Ishikawa (cell line): ENCODE data around the gene FAM163A.

Experiments
- CEBPB ChIP-seq: IDR thresholded peaks from 2 replicates; pipeline ENCODE4 v1.6.1; 2012
- EP300 ChIP-seq: IDR thresholded peaks from 2 replicates; pipeline ENCODE4 v1.6.1; 2012; ENCODE audit warnings: borderline replicate concordance
- NFIC ChIP-seq: IDR thresholded peaks from 2 replicates; pipeline ENCODE4 v1.6.1; 2012
- RAD21 ChIP-seq: IDR thresholded peaks from 2 replicates; pipeline ENCODE4 v1.6.1; 2012; ENCODE audit warnings: low read depth
- REST ChIP-seq: IDR thresholded peaks from 2 replicates; pipeline ENCODE4 v1.6.1; 2012; ENCODE audit warnings: low read depth, mild to moderate bottlenecking
- TAF1 ChIP-seq: IDR thresholded peaks from 2 replicates; pipeline ENCODE4 v1.6.1; 2012; ENCODE audit warnings: low read depth, mild to moderate bottlenecking
- TEAD4 ChIP-seq: IDR thresholded peaks from 2 replicates; pipeline ENCODE4 v1.6.1; 2012
- YY1 ChIP-seq: IDR thresholded peaks from 2 replicates; pipeline ENCODE4 v1.6.1; 2012; ENCODE audit warnings: low read depth
- ZBTB7A ChIP-seq: IDR thresholded peaks from 2 replicates; pipeline ENCODE4 v1.6.1; 2012; ENCODE audit warnings: low read depth
- TF ChIP-seq, protein P1 (sequence below): IDR thresholded peaks from 2 replicates; pipeline ENCODE4 v1.6.1; 2012

DNA sequence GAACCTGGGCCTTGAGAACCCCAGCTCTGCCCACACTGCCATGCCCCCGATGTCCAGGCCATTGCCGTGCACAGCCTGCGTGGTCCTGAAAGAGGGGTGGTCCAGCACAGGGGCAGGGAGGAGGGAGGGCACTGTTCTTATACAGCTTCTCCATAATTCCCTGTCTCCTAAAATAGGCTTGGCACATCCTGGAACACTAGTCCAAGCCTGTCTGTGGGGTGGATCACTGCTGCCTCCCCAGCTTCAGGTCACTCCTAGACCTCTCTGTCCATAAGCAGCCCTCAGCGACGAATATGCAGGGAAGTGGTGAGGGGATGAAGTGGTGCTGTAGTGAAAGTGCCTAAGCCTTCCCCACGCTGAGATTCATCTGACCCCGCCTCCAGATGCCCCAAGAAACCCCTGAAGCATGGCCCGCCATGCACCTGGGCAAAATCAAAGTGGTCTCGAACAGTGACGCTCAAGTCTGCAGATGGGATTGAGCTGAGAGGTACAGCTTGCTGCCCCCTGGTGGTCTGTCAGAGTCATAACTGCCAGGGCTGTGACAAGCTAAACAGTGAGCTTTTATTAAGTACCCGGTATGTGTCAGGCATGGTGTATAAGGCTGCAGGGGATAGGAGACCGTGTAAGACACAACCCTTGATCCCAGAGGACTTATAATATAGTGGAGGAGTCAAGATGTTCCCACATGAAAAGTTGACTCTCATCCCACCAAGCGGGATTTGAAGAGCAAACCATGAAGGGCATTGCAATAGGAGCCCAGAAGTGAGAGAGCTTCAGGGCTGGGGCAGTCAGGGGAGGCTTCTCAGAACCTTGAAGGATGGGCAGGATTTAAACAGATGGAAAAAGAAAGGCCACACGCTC, 66.6 kb downstream of the FAM163A start:
- TF ChIP-seq YY1 = no peak
- peak; percentile 66 for TF ChIP-seq RAD21
- TF ChIP-seq REST = no peak
- no peak for TF ChIP-seq CEBPB
- TF ChIP-seq TEAD4 = no peak
- TF ChIP-seq EP300 = no peak
- TF ChIP-seq TAF1 = no peak
- TF ChIP-seq, protein P1, sequence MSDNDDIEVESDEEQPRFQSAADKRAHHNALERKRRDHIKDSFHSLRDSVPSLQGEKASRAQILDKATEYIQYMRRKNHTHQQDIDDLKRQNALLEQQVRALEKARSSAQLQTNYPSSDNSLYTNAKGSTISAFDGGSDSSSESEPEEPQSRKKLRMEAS = no peak
- TF ChIP-seq ZBTB7A = no peak
- TF ChIP-seq NFIC = no peak
